GM18499 (cell line): ENCODE measurements around the gene PEX16.

Source experiments
- ATAC-seq: cut with Tn5 transposase; IDR thresholded peaks from one replicate; pipeline ENCODE4 v1.9.1; 2021; ENCODE audit warnings: moderate number of reproducible peaks; ENCODE audit not compliant: insufficient read depth, unreplicated experiment

The PEX16 gene

GRCh38 chr11:45917623-45918330 is at the start of gene PEX16:
TSS of gene PEX16 (minus strand) at chr11:45917877. CDS start at chr11:45917811, 66 bp downstream.
- peak; percentile 91 for ATAC-seq

GRCh38 chr11:45964911-45965389 is 47.3 kb upstream of the PEX16 start:
- ATAC-seq, result no peak

- ATAC-seq, result no peak
These were observed 44.1 kb upstream of the PEX16 start for GRCh38 chr11:45961751-45962240.

GRCh38 chr11:45960387-45961095 is 42.9 kb upstream of the PEX16 start:
- no peak for ATAC-seq

- no peak for ATAC-seq
These were observed 42.2 kb upstream of the PEX16 start for GRCh38 chr11:45959851-45960250.

- no peak for ATAC-seq
These were observed 32.3 kb upstream of the PEX16 start for GRCh38 chr11:45949992-45950407.

GRCh38 chr11:45948356-45948755 is 30.7 kb upstream of the PEX16 start:
- ATAC-seq, result no peak

- no peak for ATAC-seq
These were observed 30.2 kb upstream of the PEX16 start for GRCh38 chr11:45947885-45948284.

- ATAC-seq, result no peak
These were observed 27.8 kb upstream of the PEX16 start for GRCh38 chr11:45945397-45945999.

- ATAC-seq, result no peak
These were observed 24.7 kb upstream of the PEX16 start for GRCh38 chr11:45942381-45942780.

- ATAC-seq, result no peak
These were observed 23.6 kb upstream of the PEX16 start for GRCh38 chr11:45941285-45941684.

- no peak for ATAC-seq
These were observed 22.2 kb upstream of the PEX16 start for GRCh38 chr11:45939836-45940235.

- ATAC-seq, result no peak
These were observed 20.2 kb upstream of the PEX16 start for GRCh38 chr11:45937916-45938315.

- no peak for ATAC-seq
These were observed 18.9 kb upstream of the PEX16 start for GRCh38 chr11:45936511-45937054.

- no peak for ATAC-seq
These were observed 17.8 kb upstream of the PEX16 start for GRCh38 chr11:45935349-45936064.

GRCh38 chr11:45934580-45935318 is 17.1 kb upstream of the PEX16 start:
- no peak for ATAC-seq

GRCh38 chr11:45933846-45934579 is 16.3 kb upstream of the PEX16 start:
- no peak for ATAC-seq

GRCh38 chr11:45933131-45933831 is 15.6 kb upstream of the PEX16 start:
- no peak for ATAC-seq
